Type B pancreatic cell (in vitro differentiated cells): ENCODE measurements around the gene LGI4. TPM values are rescaled to one million over a fixed set of nuclear protein-coding genes. Genes with fewer than 3 reads are reported as not detected.
"Not testable (repeated sequence)": the region's sequence is repeated elsewhere in the genome, so short reads cannot be mapped to it uniquely, and the experiment has no call there.

ENCODE experiments used
- DNase-seq: peaks from one replicate; pipeline ENCODE4 v3.0.0; 2021; ENCODE audit warnings: mixed read lengths; ENCODE audit not compliant: unreplicated experiment; ENCODE audit errors: extremely low spot score
- H3K27ac Mint-ChIP-seq: 2 replicates; pipeline ENCODE4 v1.8.0; 2021; ENCODE audit warnings: mild to moderate bottlenecking, mixed read lengths
- H3K27me3 Mint-ChIP-seq: 2 replicates; pipeline ENCODE4 v1.8.0; 2021; ENCODE audit warnings: mixed read lengths
- H3K36me3 Mint-ChIP-seq: 2 replicates; pipeline ENCODE4 v1.8.0; 2021; ENCODE audit warnings: mixed read lengths
- H3K4me1 Mint-ChIP-seq: one replicate; pipeline ENCODE4 v1.8.0; 2021; ENCODE audit warnings: mixed read lengths; ENCODE audit not compliant: unreplicated experiment
- H3K4me3 Mint-ChIP-seq: 2 replicates; pipeline ENCODE4 v1.8.0; 2021; ENCODE audit warnings: mild to moderate bottlenecking, mixed read lengths
- H3K9me3 Mint-ChIP-seq: 2 replicates; pipeline ENCODE4 v1.8.0; 2021; ENCODE audit warnings: mixed read lengths
- total RNA-seq: library from RNA; stranded (reverse); gene quantifications from 2 replicates; pipeline ENCODE4 v1.2.1, GENCODE V29; 2021; ENCODE audit warnings: low replicate concordance
- TF ChIP-seq, protein P1 (sequence below): fragments of 200-600 bp; sonication (generic); conservative IDR thresholded peaks from 2 replicates; pipeline ENCODE4 v1.5.0; 2021; ENCODE audit warnings: antibody characterized with exemption, mild to moderate bottlenecking

The LGI4 gene
- total RNA-seq, 1 donor from 2014 or later, result 2.2 TPM

DNA sequence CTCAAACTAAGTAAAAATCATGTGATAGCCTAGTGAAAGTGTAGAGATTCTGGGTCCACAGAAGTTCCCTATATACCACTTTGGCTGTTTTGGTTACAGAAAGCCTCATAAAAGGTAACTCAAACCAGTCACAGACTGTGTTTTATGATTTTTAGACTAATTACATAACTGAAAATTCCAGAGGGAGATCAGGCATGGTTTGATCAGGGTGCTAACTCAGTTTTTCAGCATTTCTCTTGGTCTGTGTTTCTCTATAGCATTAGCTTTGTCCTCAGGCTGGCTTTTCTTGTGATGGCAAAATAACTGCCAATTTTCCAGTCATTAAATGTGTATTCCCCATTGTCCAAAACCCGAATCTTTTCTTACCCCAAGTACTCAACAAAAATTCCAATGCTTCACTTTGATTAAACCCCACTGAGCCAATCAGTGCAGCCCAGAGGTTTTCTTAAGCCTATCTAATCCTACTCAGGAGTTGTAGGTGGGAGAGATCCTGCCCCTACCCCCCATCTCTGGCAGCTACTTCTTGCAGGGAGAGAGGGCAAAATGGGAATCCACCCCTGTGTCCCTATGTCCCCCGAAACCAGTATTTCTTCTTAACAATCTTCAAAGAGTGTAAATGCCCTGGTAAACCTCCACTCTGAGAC, 27.8 kb downstream of the LGI4 start:
- peak overlapping the region; percentile 50 for H3K27ac Mint-ChIP-seq
- TF ChIP-seq, protein P1, sequence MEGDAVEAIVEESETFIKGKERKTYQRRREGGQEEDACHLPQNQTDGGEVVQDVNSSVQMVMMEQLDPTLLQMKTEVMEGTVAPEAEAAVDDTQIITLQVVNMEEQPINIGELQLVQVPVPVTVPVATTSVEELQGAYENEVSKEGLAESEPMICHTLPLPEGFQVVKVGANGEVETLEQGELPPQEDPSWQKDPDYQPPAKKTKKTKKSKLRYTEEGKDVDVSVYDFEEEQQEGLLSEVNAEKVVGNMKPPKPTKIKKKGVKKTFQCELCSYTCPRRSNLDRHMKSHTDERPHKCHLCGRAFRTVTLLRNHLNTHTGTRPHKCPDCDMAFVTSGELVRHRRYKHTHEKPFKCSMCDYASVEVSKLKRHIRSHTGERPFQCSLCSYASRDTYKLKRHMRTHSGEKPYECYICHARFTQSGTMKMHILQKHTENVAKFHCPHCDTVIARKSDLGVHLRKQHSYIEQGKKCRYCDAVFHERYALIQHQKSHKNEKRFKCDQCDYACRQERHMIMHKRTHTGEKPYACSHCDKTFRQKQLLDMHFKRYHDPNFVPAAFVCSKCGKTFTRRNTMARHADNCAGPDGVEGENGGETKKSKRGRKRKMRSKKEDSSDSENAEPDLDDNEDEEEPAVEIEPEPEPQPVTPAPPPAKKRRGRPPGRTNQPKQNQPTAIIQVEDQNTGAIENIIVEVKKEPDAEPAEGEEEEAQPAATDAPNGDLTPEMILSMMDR, result no peak
- H3K36me3 Mint-ChIP-seq, result no peaks in the 10 kb centered on the region
- no peak for DNase-seq
- H3K4me3 Mint-ChIP-seq, result no peak overlapping the region
- peaks cover 8% of the 10 kb centered on the region for H3K9me3 Mint-ChIP-seq
- H3K4me1 Mint-ChIP-seq, result peaks cover 7% of the 10 kb centered on the region
- H3K27me3 Mint-ChIP-seq, result no peaks in the 10 kb centered on the region

DNA sequence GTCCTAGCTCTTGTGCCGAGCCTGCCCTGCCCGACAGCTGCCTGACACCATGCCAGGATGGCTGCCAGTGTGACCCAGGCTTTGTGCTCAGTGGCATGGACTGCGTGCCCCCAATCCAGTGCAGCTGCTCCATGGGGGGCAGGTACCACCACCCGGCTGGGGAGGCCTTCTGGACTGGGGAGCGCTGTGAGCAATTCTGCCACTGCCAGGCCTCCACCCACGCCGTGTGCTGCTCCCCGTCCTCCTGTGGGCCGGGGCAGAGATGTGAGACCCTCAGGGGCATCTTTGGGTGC, 28.6 kb downstream of the LGI4 start:
- Mint-ChIP-seq H3K4me3 (no peak overlapping the region), H3K36me3 (no peaks in the 10 kb centered on the region), H3K9me3 (peaks cover 8% of the 10 kb centered on the region), H3K27ac (no peak overlapping the region), H3K27me3 (no peaks in the 10 kb centered on the region), H3K4me1 (peaks cover 4% of the 10 kb centered on the region)
- TF ChIP-seq, protein P1, result no peak
- no peak for DNase-seq

DNA sequence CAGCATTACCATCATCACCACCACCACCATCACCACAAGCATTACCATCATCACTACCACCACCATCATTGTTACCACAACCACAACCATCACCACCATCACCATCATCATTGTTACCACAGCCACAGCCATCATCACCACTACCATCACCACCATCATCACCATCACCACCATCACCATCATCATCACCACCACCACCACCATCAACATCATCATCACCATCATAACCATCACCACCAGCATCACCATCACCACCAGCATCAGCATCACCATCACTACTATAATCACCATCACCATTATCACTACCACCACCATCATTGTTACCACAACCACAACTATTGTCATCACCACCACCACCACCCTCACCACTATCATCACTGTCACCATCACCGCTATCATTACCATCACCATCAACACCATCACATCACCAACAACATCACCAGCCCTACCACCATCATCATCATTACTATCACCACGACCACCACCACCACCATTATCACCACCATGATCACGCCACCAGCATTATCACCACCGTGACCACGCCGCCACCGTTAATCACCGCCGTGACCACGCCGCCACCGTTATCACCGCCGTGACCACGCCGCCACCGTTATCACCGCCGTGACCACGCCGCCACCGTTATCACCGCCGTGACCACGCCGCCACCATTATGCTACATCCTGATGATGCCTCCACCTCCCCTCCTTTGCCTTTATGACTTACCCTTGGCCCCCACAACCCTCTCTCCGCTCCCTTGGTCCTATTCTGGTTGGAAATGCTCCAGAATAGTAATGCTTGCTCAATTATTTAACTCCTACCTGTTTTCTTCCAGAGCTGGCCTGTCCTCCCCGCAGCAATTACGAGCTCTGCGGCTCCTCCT, 29.2 kb downstream of the LGI4 start:
- no peaks in the 10 kb centered on the region for H3K36me3 Mint-ChIP-seq
- no peak for DNase-seq
- peaks cover 4% of the 10 kb centered on the region for H3K4me1 Mint-ChIP-seq

DNA sequence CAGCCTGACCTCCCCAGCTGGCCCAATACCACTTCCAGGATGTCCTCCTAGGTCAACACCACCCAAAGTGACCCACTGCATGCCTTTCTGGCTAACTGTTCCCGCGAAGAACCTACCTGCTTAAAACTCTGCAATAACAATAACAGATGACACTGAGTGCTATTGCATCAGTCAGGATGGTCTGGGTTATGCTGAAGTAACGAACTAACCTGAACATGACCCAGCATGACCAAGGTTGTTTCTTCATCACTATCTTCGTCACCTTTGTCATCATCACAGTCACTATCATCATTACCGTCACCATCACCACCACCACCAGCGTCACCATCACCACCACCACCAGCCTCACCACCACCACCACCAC, 29.8 kb downstream of the LGI4 start:
- Mint-ChIP-seq H3K27me3 (no peaks in the 10 kb centered on the region), H3K27ac (no peak overlapping the region), H3K4me1 (peaks cover 4% of the 10 kb centered on the region), H3K36me3 (no peaks in the 10 kb centered on the region), H3K4me3 (no peak overlapping the region), H3K9me3 (peaks cover 8% of the 10 kb centered on the region)
- no peak for DNase-seq
- TF ChIP-seq, protein P1, result no peak

More for the DNA sequence above, 29.2 kb downstream of the LGI4 start:
- Mint-ChIP-seq H3K4me3 (no peak overlapping the region), H3K27me3 (no peaks in the 10 kb centered on the region), H3K27ac (no peak overlapping the region), H3K9me3 (peaks cover 8% of the 10 kb centered on the region)
- TF ChIP-seq, protein P1, result no peak

DNA sequence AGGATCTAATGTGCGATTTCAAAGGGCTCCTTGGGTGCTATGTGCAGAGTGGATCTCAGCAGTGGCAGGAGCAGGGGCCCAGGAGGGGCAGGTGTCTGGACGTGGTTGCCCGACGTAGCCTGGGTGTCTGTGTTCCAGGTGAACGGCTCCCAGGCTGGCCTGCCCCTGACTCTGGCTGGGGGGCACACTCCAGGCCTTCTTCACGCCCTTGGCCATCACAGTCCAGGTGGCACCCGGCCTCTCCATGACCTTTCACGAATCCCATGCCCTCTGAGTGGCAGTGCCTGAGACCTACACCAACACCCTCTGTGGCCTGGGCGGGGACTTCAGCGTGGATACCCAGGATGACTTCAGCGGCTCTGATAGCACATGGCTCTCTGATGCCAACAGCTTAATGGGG, 30.5 kb downstream of the LGI4 start:
- Mint-ChIP-seq H3K36me3 (no peaks in the 10 kb centered on the region), H3K27ac (no peak overlapping the region), H3K4me3 (no peak overlapping the region), H3K9me3 (peaks cover 8% of the 10 kb centered on the region), H3K4me1 (peaks cover 4% of the 10 kb centered on the region), H3K27me3 (no peaks in the 10 kb centered on the region)
- no peak for DNase-seq
- TF ChIP-seq, protein P1, result no peak

DNA sequence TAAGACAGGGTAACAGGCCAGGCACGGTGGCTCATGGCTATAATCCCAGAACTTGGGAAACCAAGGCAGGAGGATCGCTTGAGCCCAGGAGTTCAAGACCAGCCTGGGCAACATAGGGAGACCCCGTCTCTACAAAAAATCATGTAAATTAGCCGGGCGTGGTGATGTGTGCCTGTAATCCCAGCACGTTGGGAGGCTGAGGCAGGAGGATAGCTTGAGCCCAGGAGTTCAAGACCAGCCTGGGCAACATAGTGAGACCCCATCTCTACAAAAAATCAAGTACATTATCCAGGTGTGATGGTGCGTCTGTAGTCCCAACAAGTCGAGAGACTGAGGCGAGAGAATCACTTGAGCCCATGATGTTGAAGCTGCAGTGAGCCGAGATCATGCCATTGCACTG, 31.2 kb downstream of the LGI4 start:
- H3K36me3 Mint-ChIP-seq, H3K4me3 Mint-ChIP-seq, H3K27me3 Mint-ChIP-seq, DNase-seq, H3K4me1 Mint-ChIP-seq, H3K27ac Mint-ChIP-seq, H3K9me3 Mint-ChIP-seq: not testable (repeated sequence)

DNA sequence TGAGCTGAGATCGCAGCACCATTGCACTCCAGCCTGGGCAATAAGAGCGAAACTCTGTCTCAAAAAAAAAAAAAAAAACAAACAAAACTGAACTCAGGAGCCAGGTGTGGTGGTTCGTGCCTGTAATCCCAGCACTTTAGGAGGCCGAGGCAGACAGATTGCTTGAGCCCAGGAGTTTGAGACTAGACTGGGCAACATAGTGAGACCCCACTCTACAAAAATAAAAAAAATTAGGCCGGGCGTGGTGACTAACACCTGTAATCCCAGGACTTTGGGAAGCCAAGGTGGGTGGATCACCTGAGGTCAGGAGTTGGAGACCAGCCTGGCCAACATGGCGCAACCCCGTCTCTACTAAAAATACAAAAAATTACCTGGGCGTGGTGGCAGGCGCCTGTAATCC, 32.9 kb downstream of the LGI4 start:
- H3K27me3 Mint-ChIP-seq, H3K9me3 Mint-ChIP-seq, H3K36me3 Mint-ChIP-seq, H3K4me3 Mint-ChIP-seq, H3K27ac Mint-ChIP-seq, H3K4me1 Mint-ChIP-seq, DNase-seq: not testable (repeated sequence)
